ENCODE results near the gene KRTAP4-6. TPM values are rescaled to one million over a fixed set of nuclear protein-coding genes. Genes with fewer than 3 reads are reported as not detected.

Gene KRTAP4-6
- total and polyA plus RNA-seq, 10 donors: not detected

GRCh38 chr17:41176744-41177387, 36.5 kb upstream of the KRTAP4-6 start:
- H3K9me3 ChIP-seq: no peaks in the 10 kb centered on the region
- no peak overlapping the region for H3K4me3 ChIP-seq
- no peaks in the 10 kb centered on the region for H3K27me3 ChIP-seq (replicated peaks in 1 of 7)
- DNase-seq: no peak
- TF ChIP-seq POLR2AphosphoS5 (IDR thresholded peaks at IDR 0.05) (no peak), CTCF (IDR thresholded peaks at IDR 0.05 in 8 of 11, conservative IDR thresholded peaks at IDR 0.05 in 3 of 11) (no peak), POLR2A (IDR thresholded peaks at IDR 0.05) (no peak)
- intact Hi-C loops (cut with DNase I; ENCODE audit: low total_unique reads): no loop called here
- peaks cover 6 to 32% (median 20%) of the 10 kb centered on the region in 6 donors for H3K4me1 ChIP-seq
- H3K36me3 ChIP-seq: no peaks in the 10 kb centered on the region
- H3K27ac ChIP-seq: no peak overlapping the region
- 63 to 73% (median 65%) methylated on average over 3 of the region's 3 CpGs for WGBS, 5 donors

DNA sequence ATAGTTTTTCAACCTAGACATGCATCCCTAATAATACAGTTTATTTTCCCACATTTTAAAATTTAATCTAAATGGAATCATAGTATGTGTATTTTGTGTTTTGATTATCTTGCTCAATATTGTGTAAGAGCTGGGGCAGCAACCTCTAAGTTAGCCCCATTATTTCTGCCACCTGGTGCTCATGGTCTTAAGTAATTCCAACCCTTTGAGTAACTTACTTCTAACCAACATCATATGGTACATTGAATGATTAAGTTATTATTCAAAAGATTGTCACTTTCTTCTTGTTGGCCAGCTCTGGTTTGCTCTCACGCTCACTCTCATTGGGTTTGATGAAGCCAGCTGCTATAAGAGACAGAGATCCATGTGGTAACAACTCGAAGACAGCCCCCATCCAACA, 31.5 kb upstream of the KRTAP4-6 start:
- no peak for TF ChIP-seq CTCF (IDR thresholded peaks at IDR 0.05 in 8 of 11, conservative IDR thresholded peaks at IDR 0.05 in 3 of 11)
- intact Hi-C loops (cut with DNase I; ENCODE audit: low total_unique reads): no loop called here
- whole genome bisulfite sequencing, 5 donors: 68 to 89% (median 79%) methylated on average over 2 of the region's 2 CpGs
- H3K36me3 ChIP-seq: no peaks in the 10 kb centered on the region
- no peak for DNase-seq
- H3K27me3 ChIP-seq (replicated peaks in 1 of 7): no peaks in the 10 kb centered on the region
- H3K27ac ChIP-seq: no peak overlapping the region
- H3K4me1 ChIP-seq: peaks cover 3 to 16% (median 11%) of the 10 kb centered on the region in 6 donors
- H3K9me3 ChIP-seq: no peaks in the 10 kb centered on the region
- no peak overlapping the region for H3K4me3 ChIP-seq

GRCh38 chr17:41168121-41168520, 27.8 kb upstream of the KRTAP4-6 start, which contains the start of gene KRTAP4-3:
TSS of gene KRTAP4-3 (minus strand) at chr17:41168221. CDS start at chr17:41168172, 49 bp downstream.
- Histone ChIP-seq H3K27me3 (replicated peaks in 1 of 7) (no peaks in the 10 kb centered on the region), H3K9me3 (no peaks in the 10 kb centered on the region), H3K27ac (no peak within 1 kb of the TSS), H3K4me1 (no peaks in the 10 kb centered on the region), H3K4me3 (no peak within 1 kb of the TSS), H3K36me3 (no peaks in the 10 kb centered on the region)
- intact Hi-C loops (cut with DNase I; ENCODE audit: low total_unique reads): no loop called here
- TF ChIP-seq POLR2AphosphoS5 (IDR thresholded peaks at IDR 0.05) (no peak), POLR2A (IDR thresholded peaks at IDR 0.05) (no peak), CTCF (IDR thresholded peaks at IDR 0.05 in 8 of 11, conservative IDR thresholded peaks at IDR 0.05 in 3 of 11) (no peak)
- no peak for DNase-seq
- WGBS, 5 donors: 52 to 88% (median 61%) methylated on average over 1 of the region's 1 CpG

DNA sequence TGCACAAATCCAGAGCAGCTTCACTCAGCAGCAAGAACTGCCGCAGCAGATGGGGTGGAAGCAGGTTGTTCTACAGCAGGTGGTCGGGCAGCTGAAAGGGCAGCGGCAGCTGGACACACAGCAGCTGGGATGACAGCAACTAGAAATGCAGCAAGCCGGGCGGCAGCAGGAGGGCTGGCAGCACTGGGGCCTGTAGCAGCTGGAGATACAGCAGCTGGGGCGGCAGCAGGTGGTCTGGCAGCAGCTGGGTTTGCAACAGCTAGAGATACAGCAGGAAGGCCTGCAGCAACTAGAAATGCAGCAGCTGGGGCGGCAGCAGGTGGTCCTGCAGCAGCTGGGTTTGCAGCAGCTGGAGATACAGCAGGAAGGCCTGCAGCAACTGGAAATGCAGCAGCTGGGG, 27.2 kb upstream of the KRTAP4-6 start:
- no peaks in the 10 kb centered on the region for H3K4me1 ChIP-seq
- no peaks in the 10 kb centered on the region for H3K36me3 ChIP-seq
- no peak for DNase-seq
- TF ChIP-seq CTCF (IDR thresholded peaks at IDR 0.05 in 8 of 11, conservative IDR thresholded peaks at IDR 0.05 in 3 of 11) (no peak), POLR2AphosphoS5 (IDR thresholded peaks at IDR 0.05) (no peak), POLR2A (IDR thresholded peaks at IDR 0.05) (no peak)
- no peak overlapping the region for H3K4me3 ChIP-seq
- intact Hi-C loops (cut with DNase I; ENCODE audit: low total_unique reads): no loop called here
- no peaks in the 10 kb centered on the region for H3K9me3 ChIP-seq
- H3K27ac ChIP-seq: no peak overlapping the region
- WGBS, 5 donors: 85 to 96% (median 92%) methylated on average over 6 to 7 of the region's 7 CpGs
- no peaks in the 10 kb centered on the region for H3K27me3 ChIP-seq (replicated peaks in 1 of 7)
